Neural progenitor cell (in vitro differentiated cells): ENCODE measurements around the gene MAGI1. TPM values are rescaled to one million over a fixed set of nuclear protein-coding genes. Genes with fewer than 3 reads are reported as not detected.
"Not testable (repeated sequence)": the region's sequence is repeated elsewhere in the genome, so short reads cannot be mapped to it uniquely, and the experiment has no call there.

ENCODE experiments used
- DNase-seq: peaks from one replicate; pipeline ENCODE4 v3.0.0-alpha.2; 2016; ENCODE audit warnings: low spot score
- H2AFZ ChIP-seq: fragments of 200-600 bp; sonication (generic); replicated peaks from 2 replicates; pipeline ENCODE4 v1.6.1; 2016; ENCODE audit warnings: antibody characterized with exemption
- H3F3A ChIP-seq: fragments of 200-600 bp; sonication (generic); 2 replicates; pipeline ENCODE4 v1.6.1; 2016; ENCODE audit warnings: antibody characterized with exemption, low read depth
- H3K27ac ChIP-seq: fragments of 200-600 bp; sonication (generic); 2 replicates; pipeline ENCODE4 v1.5.1; 2016; ENCODE audit warnings: mild to moderate bottlenecking
- H3K27me3 ChIP-seq: fragments of 200-600 bp; sonication (generic); 2 replicates; pipeline ENCODE4 v1.6.1; 2016; ENCODE audit warnings: mild to moderate bottlenecking, moderate library complexity
- H3K36me3 ChIP-seq: fragments of 200-600 bp; sonication (generic); 2 replicates; pipeline ENCODE4 v1.5.1; 2016
- H3K4me1 ChIP-seq: fragments of 200-600 bp; sonication (generic); 2 replicates; pipeline ENCODE4 v1.6.1; 2016; ENCODE audit warnings: mixed run types
- H3K4me2 ChIP-seq: fragments of 200-600 bp; sonication (generic); 2 replicates; pipeline ENCODE4 v1.6.1; 2016
- H3K4me3 ChIP-seq: fragments of 200-600 bp; sonication (generic); 2 replicates; pipeline ENCODE4 v1.5.1; 2016
- H3K79me2 ChIP-seq: fragments of 200-600 bp; sonication (generic); 2 replicates; pipeline ENCODE4 v1.6.1; 2016; ENCODE audit warnings: low read depth
- H3K9ac ChIP-seq: fragments of 200-600 bp; sonication (generic); 2 replicates; pipeline ENCODE4 v1.6.1; 2016
- H3K9me3 ChIP-seq: fragments of 200-600 bp; sonication (generic); 2 replicates; pipeline ENCODE4 v1.5.1; 2016; ENCODE audit warnings: low read depth
- H4K20me1 ChIP-seq: fragments of 200-600 bp; sonication (generic); 2 replicates; pipeline ENCODE4 v1.6.1; 2016; ENCODE audit warnings: low read depth
- H3K27ac Mint-ChIP-seq: 3 replicates; pipeline ENCODE4 v1.8.0; 2021; ENCODE audit warnings: mixed read lengths
- H3K27me3 Mint-ChIP-seq: 2 replicates; pipeline ENCODE4 v1.8.0; 2022; ENCODE audit warnings: low read depth, mild to moderate bottlenecking, inconsistent platforms, moderate library complexity, mixed read lengths; ENCODE audit not compliant: insufficient read depth
- H3K36me3 Mint-ChIP-seq: 3 replicates; pipeline ENCODE4 v1.8.0; 2021; ENCODE audit warnings: mixed read lengths
- H3K4me1 Mint-ChIP-seq: 3 replicates; pipeline ENCODE4 v1.8.0; 2021; ENCODE audit warnings: mixed read lengths
- H3K4me3 Mint-ChIP-seq: 3 replicates; pipeline ENCODE4 v1.8.0; 2021; ENCODE audit warnings: mild to moderate bottlenecking, moderate library complexity, mixed read lengths
- H3K9me3 Mint-ChIP-seq: 3 replicates; pipeline ENCODE4 v1.8.0; 2020; ENCODE audit warnings: mixed read lengths
- EZH2 ChIP-seq: fragments of 200-600 bp; sonication (generic); IDR thresholded peaks from 2 replicates; pipeline ENCODE4 v1.6.1; 2017; ENCODE audit warnings: antibody characterized with exemption, mild to moderate bottlenecking, moderate library complexity
- EZH2phosphoT487 ChIP-seq: fragments of 200-600 bp; sonication (generic); IDR thresholded peaks from 2 replicates; pipeline ENCODE4 v1.6.1; 2017; ENCODE audit warnings: antibody characterized with exemption
- total RNA-seq: library from RNA; depleted of rRNA; stranded (reverse); fragments of >200 nt; gene quantifications from 2 replicates; pipeline ENCODE4 v1.2.3, GENCODE V29; 2015; ENCODE audit warnings: low replicate concordance
- TF ChIP-seq, protein P1 (sequence below): fragments of 200-600 bp; sonication (generic); IDR thresholded peaks from 2 replicates; pipeline ENCODE4 v1.5.1; 2017; ENCODE audit warnings: antibody characterized with exemption, mild to moderate bottlenecking

The MAGI1 gene
- total RNA-seq, 1 donor from 2014 or later: 40.6 TPM

- Histone ChIP-seq H3K36me3 (no peaks in the 10 kb centered on the region), H2AFZ (no peak overlapping the region), H3K79me2 (no peaks in the 10 kb centered on the region), H3K9me3 (no peaks in the 10 kb centered on the region), H3K4me1 (peaks cover 3% of the 10 kb centered on the region), H3K27ac (no peak overlapping the region), H3K4me2 (no peak overlapping the region), H4K20me1 (no peaks in the 10 kb centered on the region), H3F3A (peaks cover 4% of the 10 kb centered on the region), H3K4me3 (no peak overlapping the region), H3K27me3 (no peaks in the 10 kb centered on the region), H3K9ac (no peak overlapping the region)
- Mint-ChIP-seq H3K27ac (no peak overlapping the region), H3K36me3 (no peaks in the 10 kb centered on the region), H3K4me1 (peaks cover 40% of the 10 kb centered on the region), H3K4me3 (no peak overlapping the region), H3K27me3 (no peaks in the 10 kb centered on the region), H3K9me3 (no peaks in the 10 kb centered on the region)
- DNase-seq: no peak
- no peak for TF ChIP-seq EZH2phosphoT487
- no peak for TF ChIP-seq EZH2
- TF ChIP-seq, protein P1, sequence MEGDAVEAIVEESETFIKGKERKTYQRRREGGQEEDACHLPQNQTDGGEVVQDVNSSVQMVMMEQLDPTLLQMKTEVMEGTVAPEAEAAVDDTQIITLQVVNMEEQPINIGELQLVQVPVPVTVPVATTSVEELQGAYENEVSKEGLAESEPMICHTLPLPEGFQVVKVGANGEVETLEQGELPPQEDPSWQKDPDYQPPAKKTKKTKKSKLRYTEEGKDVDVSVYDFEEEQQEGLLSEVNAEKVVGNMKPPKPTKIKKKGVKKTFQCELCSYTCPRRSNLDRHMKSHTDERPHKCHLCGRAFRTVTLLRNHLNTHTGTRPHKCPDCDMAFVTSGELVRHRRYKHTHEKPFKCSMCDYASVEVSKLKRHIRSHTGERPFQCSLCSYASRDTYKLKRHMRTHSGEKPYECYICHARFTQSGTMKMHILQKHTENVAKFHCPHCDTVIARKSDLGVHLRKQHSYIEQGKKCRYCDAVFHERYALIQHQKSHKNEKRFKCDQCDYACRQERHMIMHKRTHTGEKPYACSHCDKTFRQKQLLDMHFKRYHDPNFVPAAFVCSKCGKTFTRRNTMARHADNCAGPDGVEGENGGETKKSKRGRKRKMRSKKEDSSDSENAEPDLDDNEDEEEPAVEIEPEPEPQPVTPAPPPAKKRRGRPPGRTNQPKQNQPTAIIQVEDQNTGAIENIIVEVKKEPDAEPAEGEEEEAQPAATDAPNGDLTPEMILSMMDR: no peak
Observed at GRCh38 chr3:65616563-65616962, 422.2 kb downstream of the MAGI1 start.

- Histone ChIP-seq H4K20me1 (no peaks in the 10 kb centered on the region), H3K36me3 (no peaks in the 10 kb centered on the region), H3K27ac (no peak overlapping the region), H3K9ac (no peak overlapping the region), H2AFZ (no peak overlapping the region), H3K4me1 (peaks cover 3% of the 10 kb centered on the region), H3K27me3 (no peaks in the 10 kb centered on the region), H3K4me2 (no peak overlapping the region), H3K79me2 (no peaks in the 10 kb centered on the region), H3K9me3 (no peaks in the 10 kb centered on the region), H3F3A (peaks cover 14% of the 10 kb centered on the region), H3K4me3 (no peak overlapping the region)
- H3K4me1 Mint-ChIP-seq: peaks cover 33% of the 10 kb centered on the region
- TF ChIP-seq EZH2phosphoT487 (no peak), EZH2 (no peak)
- TF ChIP-seq, protein P1: no peak
- no peaks in the 10 kb centered on the region for H3K36me3 Mint-ChIP-seq
- H3K27ac Mint-ChIP-seq: no peak overlapping the region
- no peaks in the 10 kb centered on the region for H3K9me3 Mint-ChIP-seq
- no peaks in the 10 kb centered on the region for H3K27me3 Mint-ChIP-seq
- H3K4me3 Mint-ChIP-seq: no peak overlapping the region
- DNase-seq: no peak
Observed at GRCh38 chr3:65615329-65615728, 423.4 kb downstream of the MAGI1 start.

DNA sequence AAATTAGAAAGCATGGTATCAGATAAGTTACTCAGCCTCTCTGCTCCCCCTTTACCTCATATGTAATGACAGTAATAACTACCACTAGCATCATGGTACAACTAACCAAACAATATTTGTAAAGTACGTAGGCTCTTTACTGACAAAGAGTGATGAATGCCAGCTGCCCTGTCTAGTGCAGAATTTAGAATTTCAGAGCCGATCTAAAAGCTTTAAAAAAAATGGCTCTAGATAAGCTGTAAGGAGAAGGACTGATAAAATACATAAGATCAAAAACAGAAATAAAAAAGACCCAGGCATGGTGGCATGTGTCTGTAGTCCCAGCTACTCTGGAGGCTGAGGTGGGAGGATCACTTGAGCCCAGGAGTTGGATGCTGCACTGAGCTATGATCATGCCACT, 424.1 kb downstream of the MAGI1 start:
- no peaks in the 10 kb centered on the region for H3K9me3 Mint-ChIP-seq
- H3K4me1 ChIP-seq: peaks cover 3% of the 10 kb centered on the region

DNA sequence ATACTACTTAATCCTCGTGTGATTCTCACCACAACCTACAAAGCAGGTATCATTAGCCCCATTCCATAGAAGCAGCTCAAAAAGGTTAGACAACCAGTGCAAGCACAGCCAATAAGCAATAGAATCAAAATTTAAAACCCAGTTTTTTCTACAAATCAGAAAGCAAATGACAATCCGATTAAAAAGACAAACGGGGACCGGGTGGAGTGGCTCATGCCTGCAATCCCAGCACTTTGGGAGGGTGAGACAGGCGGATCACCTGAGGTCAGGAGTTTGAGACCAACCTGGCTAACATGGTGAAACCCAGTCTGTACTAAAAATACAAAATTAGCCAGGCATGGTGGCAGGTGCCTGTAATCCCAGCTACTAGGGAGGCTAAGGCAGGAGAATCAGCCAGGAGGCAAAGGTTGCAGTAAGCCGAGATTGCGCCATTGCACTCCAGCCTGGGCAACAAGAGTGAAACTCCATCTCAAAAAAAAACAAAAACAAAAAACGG, 430.7 kb downstream of the MAGI1 start:
- not testable (repeated sequence) for H3K4me2 ChIP-seq, DNase-seq, H3K4me3 Mint-ChIP-seq

More for the DNA sequence above, 424.1 kb downstream of the MAGI1 start:
- Mint-ChIP-seq H3K27ac (no peak overlapping the region), H3K36me3 (no peaks in the 10 kb centered on the region), H3K27me3 (no peaks in the 10 kb centered on the region), H3K4me3 (no peak overlapping the region), H3K4me1 (peaks cover 25% of the 10 kb centered on the region)
- DNase-seq: no peak
- no peak overlapping the region for H3K27ac ChIP-seq
- peaks cover 14% of the 10 kb centered on the region for H3F3A ChIP-seq
- H3K36me3 ChIP-seq: no peaks in the 10 kb centered on the region
- no peaks in the 10 kb centered on the region for H3K9me3 ChIP-seq
- no peaks in the 10 kb centered on the region for H3K27me3 ChIP-seq
- H3K9ac ChIP-seq: no peak overlapping the region
- TF ChIP-seq EZH2phosphoT487 (no peak), EZH2 (no peak)
- TF ChIP-seq, protein P1: no peak
- no peaks in the 10 kb centered on the region for H3K79me2 ChIP-seq
- H3K4me2 ChIP-seq: no peak overlapping the region
- H4K20me1 ChIP-seq: no peaks in the 10 kb centered on the region
- H3K4me3 ChIP-seq: no peak overlapping the region
- H2AFZ ChIP-seq: no peak overlapping the region

More for the DNA sequence above, 430.7 kb downstream of the MAGI1 start:
- H3K9me3 ChIP-seq, H3K36me3 ChIP-seq, H4K20me1 ChIP-seq, H2AFZ ChIP-seq, H3K27me3 Mint-ChIP-seq, H3K9me3 Mint-ChIP-seq, H3K4me1 Mint-ChIP-seq, H3K9ac ChIP-seq, H3K27me3 ChIP-seq, H3K79me2 ChIP-seq, H3K36me3 Mint-ChIP-seq, H3K27ac ChIP-seq, H3K4me3 ChIP-seq, H3K4me1 ChIP-seq, H3K27ac Mint-ChIP-seq: not testable (repeated sequence)
- H3F3A ChIP-seq: peaks cover 14% of the 10 kb centered on the region
